ENCODE measurements around the gene PCDHGA1.
A peak's percentile ranks its signal among the peaks of the same experiment; 100 is the strongest.

The PCDHGA1 gene

DNA sequence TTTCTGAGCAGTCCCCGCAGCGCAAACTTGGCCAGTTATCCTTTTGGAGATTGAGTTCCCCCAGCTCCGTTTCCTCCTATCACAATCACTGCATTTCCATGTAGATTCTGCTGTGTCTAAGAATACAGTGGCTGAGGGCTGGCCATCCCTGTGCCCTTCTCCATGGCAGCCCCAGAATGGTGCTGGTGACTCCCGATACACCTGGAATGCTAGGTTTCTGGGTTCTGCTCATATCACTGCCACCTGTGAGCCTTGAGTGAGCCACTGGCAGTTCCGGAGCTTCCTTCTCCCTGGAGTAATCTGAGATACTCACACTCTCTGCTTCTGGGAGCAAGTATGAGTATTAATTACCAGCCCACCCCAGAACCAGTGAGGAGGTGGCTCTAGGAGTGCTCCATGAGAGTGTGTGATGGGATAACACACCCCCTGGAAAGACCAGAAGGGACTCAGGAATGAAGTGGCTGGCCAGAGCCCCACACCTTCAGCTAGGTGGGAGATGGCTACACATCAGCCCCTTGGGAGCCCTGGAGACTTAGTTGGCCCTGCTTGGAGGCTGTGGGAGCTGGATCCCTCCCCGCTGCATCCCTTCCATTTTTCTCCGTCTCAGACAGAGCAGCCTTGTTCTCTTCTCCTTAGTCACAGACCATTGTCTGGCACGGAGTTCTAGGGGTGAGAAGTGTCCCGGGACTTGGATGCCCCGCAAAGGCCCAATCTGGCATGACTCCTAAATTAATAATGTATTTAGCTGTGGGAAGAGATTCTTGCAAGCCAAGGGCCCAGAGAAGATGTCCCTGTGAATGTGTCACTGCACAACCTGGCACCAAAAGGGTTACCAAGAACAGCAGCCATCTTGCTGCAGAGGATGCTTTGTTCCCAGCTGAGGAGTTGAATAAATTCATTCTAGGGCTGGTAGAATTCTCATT lies 163.4 kb downstream of the PCDHGA1 start:
- DNase-seq, result no peak

DNA sequence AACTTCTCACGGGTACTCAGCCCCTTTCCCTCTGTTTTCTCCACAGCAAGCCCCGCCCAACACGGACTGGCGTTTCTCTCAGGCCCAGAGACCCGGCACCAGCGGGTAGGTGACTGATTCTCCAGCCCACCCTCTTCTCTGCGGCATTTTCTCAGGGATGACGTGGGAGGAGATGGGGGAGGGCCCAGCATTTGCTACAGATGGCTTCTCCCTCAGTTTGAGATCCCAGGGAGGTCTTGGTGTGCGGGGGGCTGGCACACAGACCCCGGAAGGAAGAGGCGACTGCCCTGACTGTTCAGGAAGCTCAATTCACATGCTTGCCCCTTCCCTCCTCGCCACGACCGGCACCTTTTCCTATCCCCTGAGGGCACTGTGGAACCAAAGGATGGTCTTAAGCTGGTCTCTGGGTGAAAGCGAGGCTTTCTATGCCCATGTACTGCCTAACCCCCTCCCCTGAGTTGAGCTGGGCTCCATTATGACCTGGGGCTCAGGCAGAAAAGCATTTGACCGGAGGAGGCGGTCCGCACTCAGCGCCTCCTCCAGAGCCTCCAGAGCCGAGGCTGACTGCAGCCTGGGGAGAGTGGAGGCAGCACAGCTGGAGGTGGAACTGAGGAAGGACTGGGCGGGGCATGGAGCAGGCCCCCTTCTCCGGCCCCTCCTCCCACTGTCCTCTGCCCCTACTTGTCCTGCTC lies 164.6 kb downstream of the PCDHGA1 start:
- no peak for DNase-seq

DNA sequence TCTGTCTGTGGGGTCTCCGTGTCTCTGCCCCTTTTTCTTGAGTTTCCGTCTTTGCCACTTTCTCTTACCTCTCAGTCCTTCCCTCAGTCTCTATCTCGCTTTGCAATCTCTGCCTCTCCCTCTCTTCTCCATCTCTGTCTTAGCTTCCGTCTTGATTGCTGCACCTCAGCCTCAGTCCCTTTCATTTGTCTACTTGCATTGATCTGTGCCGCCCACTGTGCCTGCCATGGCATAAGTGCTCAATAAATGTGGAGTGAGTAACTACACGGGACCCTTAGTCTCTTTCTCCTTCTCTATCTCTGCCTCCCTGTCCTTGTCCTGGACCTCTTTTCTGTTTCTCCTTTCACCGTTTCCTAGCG lies 165.1 kb downstream of the PCDHGA1 start:
- DNase-seq, result no peak

- no peak for DNase-seq
These were observed 165.7 kb downstream of the PCDHGA1 start for GRCh38 chr5:141496038-141496437.

GRCh38 chr5:141501761-141502160 lies 171.4 kb downstream of the PCDHGA1 start:
- no peak for DNase-seq

DNA sequence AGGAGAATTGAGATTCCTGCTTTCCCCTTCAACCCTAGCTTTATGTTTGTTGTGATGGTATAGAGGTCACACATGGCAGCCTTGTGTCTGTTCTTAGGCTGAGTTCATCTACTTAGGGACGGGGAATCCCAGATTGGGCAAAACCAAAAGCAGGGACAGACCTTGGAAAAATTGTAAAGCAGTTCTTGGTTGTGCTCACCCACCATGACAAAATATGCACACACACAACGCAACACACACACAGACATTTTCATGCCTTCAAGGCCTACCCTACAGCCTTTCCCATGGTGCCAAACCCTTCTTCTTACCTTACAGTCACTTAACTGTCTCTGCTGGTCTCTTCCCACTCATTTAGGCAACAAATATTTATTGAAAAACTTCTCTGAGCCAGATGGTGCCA lies 173.4 kb downstream of the PCDHGA1 start:
- DNase-seq, result no peak

- no peak for DNase-seq
These were observed 173.9 kb downstream of the PCDHGA1 start for GRCh38 chr5:141504216-141504615.

- no peak for DNase-seq
These were observed 176.3 kb downstream of the PCDHGA1 start for GRCh38 chr5:141506381-141507155.

DNA sequence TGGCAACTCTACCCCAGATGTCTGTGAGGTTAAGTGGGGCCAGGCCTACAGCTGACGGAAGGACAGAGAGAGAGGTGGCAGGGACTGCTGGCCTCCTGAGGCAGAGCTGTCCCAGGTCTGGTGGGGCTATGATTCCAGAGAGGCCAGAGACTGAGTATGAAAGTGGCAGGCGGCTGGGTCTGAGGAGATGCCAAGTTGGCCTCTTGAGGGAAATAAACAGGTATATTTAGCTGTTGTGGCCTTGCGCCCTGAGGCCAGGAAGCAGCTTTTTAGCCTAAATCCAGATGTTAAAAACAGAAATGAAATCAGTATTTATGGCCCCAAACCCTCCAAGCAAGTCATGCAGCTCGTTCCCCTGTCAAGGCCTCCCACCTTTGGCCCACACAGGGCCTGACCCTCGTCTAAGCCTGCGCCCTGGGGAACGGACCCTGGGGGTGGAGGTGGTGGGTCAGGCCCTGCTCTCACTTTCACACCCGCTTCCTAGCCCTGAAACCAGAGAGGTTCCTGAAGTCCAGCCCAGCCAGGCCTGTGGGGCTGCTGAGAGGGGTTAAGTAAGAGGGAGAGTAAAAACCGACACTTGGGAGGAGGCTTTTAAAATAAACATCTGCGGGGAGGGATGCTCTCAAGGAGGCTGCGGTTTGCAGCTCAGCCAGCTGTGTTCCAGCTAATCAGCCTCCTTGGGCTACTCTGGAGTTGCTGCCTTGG lies 177.2 kb downstream of the PCDHGA1 start:
- no peak for DNase-seq

- no peak for DNase-seq
These were observed 178.1 kb downstream of the PCDHGA1 start for GRCh38 chr5:141508440-141508797.

GRCh38 chr5:141508798-141509611 lies 178.7 kb downstream of the PCDHGA1 start:
- DNase-seq, result no peak

- DNase-seq, result no peak
These were observed 179.8 kb downstream of the PCDHGA1 start for GRCh38 chr5:141510160-141510559.

GRCh38 chr5:141510850-141511601 lies 180.7 kb downstream of the PCDHGA1 start:
- no peak for DNase-seq

DNA sequence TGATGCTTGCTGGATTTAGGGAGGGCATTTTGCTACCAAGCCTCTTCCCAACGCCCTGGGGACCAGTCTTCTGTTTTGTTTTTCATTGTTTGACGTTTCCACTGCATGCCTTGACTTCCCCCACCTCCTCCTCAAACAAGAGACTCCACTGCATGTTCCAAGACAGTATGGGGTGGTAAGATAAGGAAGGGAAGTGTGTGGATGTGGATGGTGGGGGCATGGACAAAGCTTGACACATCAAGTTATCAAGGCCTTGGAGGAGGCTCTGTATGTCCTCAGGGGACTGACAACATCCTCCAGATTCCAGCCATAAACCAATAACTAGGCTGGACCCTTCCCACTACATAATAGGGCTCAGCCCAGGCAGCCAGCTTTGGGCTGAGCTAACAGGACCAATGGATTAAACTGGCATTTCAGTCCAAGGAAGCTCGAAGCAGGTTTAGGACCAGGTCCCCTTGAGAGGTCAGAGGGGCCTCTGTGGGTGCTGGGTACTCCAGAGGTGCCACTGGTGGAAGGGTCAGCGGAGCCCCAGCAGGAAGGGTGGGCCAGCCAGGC lies 181.5 kb downstream of the PCDHGA1 start:
- DNase-seq, result no peak

GRCh38 chr5:141512390-141512910 lies 182.1 kb downstream of the PCDHGA1 start:
- peak; percentile 90 to 91 for DNase-seq

DNA sequence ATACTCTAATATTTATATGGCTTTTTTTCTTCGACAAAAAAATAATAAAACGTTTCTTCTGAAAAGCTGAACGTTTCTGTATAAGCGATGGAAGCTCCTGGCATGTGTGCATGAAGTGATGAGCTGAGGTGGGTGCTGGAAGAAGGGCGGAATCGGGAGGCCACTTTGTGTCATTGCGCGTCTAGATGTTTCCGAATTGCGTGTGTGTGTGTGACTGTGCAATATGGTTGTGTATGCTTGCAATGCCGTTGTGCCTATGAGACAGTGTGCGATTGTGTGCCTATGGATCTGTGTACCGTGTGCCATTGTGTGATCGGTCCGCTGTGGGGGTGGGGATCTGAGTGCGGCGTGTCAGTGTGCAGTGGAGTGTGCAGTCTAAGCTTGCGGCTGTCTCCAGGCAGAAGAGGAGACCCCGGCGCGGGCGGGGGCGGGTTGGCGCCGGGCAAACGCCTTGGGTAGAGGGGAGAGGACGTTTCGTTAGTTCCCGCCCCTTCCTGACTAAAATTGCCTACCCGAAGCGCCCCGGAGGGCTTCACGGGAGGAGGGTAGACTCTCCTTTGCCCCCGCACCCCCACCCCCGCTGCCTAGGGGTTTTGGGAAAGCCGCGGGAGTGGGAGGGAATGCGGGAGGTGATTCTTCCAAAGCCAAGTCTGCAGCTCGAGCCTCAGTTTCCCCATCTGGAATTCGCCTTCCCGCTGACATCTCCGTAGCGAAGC lies 182.8 kb downstream of the PCDHGA1 start:
- DNase-seq, result peak; percentile 49 to 51

DNA sequence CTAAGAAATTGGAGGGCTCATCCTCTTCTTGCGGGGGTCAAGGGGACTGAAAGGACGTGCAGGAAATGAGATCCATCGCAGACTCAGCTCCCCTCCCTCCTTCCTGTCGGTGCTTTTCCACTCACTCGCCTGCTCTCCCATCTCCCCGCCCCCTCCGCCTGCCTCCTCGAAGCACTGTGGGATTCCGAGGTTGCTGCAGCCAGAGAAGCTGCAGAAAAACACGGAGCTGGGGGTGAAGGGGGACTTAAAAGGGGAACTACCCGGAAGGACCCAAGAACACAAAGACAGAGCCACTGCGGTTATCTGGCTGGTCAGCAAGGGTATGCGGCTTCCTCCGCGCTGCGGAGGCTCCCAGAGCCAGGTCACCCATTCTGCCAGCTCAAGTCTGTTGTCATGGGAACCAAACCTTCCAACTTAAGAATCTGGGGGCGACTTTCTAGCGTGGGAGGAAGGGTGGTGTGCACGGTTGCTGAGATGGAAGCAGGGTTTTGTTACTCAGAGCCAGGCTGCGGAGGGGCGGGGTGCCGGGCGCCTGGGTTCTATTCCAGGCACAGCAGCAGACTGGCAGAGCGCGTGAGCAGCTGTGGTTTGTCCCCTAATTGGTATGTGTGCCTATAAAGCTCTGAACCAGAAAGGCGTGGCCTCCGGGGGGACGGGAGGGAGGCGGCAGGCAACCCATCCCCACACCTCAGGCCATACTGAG lies 183.5 kb downstream of the PCDHGA1 start:
- peak; percentile 74 to 75 for DNase-seq

- no peak for DNase-seq
These were observed 184.2 kb downstream of the PCDHGA1 start for GRCh38 chr5:141514330-141515133.
